AG04450 (cell line): ENCODE data around the gene XPR1. TPM values are rescaled to one million over a fixed set of nuclear protein-coding genes. Genes with fewer than 3 reads are reported as not detected.

Experiments
- CTCF ChIA-PET: fragments of 300-600, 350-600 bp; formaldehyde crosslinking; extraction: SDS; loops from one replicate; lab custom pipeline; 2022; ENCODE audit warnings: antibody characterized with exemption, inconsistent platforms; lab: Charles Lee
- POLR2A ChIA-PET: fragments of 350-600 bp; formaldehyde crosslinking; extraction: SDS; loops from one replicate; lab custom pipeline; 2021; ENCODE audit warnings: antibody characterized with exemption, inconsistent platforms; lab: Yijun Ruan, JAX
- DNase-seq: peaks from one replicate; pipeline ENCODE4 v3.0.0-alpha.2; 2011; ENCODE audit warnings: low read depth, low spot score
- H3K27ac ChIP-seq: one replicate; pipeline ENCODE4 v1.5.1; 2012; ENCODE audit warnings: low read depth, low read length, control low read depth
- H3K27me3 ChIP-seq: one replicate; pipeline ENCODE4 v1.6.0; 2012; ENCODE audit warnings: low read length; ENCODE audit not compliant: control insufficient read depth, insufficient read depth
- H3K4me3 ChIP-seq: 2 replicates; pipeline ENCODE4 v1.5.1; 2011; ENCODE audit warnings: mild to moderate bottlenecking, low read depth, low read length, control low read depth
- H3K9me3 ChIP-seq: 2 replicates; pipeline ENCODE4 v1.5.1; 2012; ENCODE audit warnings: low read length; ENCODE audit not compliant: control insufficient read depth, insufficient read depth
- polyA plus RNA-seq: library from polyadenylated mRNA; depleted of rRNA; stranded (reverse); fragments of >200 nt; gene quantifications from 2 replicates; pipeline ENCODE4 v1.2.3, GENCODE V29; 2011; rRNA removed
- small RNA-seq: library from RNA; depleted of rRNA; stranded (forward); fragments of <200 nt; gene quantifications from one replicate; pipeline ENCODE3, GENCODE V24; 2012; ENCODE audit warnings: low read depth; ENCODE audit not compliant: insufficient read length
- TF ChIP-seq, protein P1 (sequence below): IDR thresholded peaks from 2 replicates; pipeline ENCODE4 v1.5.1; 2011; ENCODE audit warnings: low read depth, low read length, control low read depth, inconsistent platforms

The XPR1 gene
- polyA plus RNA-seq, 1 experiment: 63.2 TPM

DNA sequence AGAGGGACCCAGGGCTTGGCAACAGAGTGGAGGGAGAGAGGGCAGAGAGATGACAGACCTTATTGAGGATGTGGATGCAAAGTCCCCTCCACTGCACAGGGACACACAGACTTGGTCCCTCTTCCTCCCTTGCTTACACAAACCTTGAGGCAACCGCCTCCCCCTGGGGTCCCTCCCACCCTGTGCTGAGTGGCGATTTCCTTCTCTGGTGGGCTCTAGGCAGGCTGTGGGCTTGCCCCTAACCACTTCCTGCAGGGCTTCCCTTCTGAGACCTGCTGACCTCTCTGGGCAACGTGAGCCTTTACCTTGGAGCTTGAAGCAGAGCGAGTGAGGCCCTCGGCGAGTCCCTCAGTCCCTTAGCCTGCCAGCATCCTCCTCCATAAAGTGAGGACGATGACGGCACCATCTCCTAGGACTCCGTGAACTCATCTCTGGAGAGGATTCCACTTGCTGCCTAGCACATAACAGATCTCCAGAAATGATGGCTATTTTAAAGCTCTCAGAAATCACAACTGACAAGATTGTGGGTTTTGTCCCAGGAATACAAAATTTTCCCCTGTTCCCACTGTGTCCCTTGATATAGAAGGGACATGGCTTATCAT lies 305.9 kb downstream of the XPR1 start:
- no peak overlapping the region for H3K27ac ChIP-seq
- H3K4me3 ChIP-seq: no peak overlapping the region
- POLR2A ChIA-PET: no interaction called here
- H3K27me3 ChIP-seq: no peaks in the 10 kb centered on the region
- peaks cover 4% of the 10 kb centered on the region; the same call in 1 of the 2 replicates for H3K9me3 ChIP-seq
- TF ChIP-seq, protein P1, sequence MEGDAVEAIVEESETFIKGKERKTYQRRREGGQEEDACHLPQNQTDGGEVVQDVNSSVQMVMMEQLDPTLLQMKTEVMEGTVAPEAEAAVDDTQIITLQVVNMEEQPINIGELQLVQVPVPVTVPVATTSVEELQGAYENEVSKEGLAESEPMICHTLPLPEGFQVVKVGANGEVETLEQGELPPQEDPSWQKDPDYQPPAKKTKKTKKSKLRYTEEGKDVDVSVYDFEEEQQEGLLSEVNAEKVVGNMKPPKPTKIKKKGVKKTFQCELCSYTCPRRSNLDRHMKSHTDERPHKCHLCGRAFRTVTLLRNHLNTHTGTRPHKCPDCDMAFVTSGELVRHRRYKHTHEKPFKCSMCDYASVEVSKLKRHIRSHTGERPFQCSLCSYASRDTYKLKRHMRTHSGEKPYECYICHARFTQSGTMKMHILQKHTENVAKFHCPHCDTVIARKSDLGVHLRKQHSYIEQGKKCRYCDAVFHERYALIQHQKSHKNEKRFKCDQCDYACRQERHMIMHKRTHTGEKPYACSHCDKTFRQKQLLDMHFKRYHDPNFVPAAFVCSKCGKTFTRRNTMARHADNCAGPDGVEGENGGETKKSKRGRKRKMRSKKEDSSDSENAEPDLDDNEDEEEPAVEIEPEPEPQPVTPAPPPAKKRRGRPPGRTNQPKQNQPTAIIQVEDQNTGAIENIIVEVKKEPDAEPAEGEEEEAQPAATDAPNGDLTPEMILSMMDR: no peak
- no peak for DNase-seq
- CTCF ChIA-PET: no interaction called here

DNA sequence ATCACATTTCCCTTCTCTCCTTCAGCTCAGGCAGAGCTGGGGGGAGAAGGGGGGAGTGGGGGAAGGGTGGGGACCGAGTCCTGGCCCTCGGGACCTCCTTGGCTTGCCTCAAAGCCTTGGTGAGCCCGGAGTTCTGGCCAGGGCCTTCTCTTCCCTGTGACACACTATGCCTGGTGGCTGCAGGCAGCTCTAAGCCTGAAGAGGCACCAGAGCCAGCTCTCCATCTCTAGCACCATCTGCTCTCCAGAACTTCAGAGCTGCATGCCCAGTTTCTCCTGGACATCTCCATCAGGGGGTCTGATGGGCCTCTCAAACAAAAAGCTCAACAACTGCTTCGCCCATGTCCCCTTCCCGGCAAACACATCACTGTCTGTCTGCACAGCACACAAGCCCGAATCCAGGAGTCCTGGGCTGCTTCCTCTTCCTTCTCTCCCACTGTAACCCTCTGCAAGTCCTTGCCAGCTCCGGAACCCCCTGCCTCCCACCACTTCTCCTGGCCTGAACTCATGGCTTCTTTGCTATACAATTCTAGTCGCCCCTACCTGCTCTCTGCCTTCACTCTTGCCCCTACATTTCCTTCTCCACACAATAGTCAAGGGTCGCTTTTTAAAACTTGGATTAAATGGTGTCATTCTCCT lies 307.4 kb downstream of the XPR1 start:
- DNase-seq: no peak
- TF ChIP-seq, protein P1: no peak
- Histone ChIP-seq H3K27ac (no peak overlapping the region), H3K4me3 (no peak overlapping the region), H3K9me3 (peaks cover 4% of the 10 kb centered on the region; the same call in 1 of the 2 replicates), H3K27me3 (no peaks in the 10 kb centered on the region)
- ChIA-PET POLR2A (no interaction called here), CTCF (no interaction called here)

DNA sequence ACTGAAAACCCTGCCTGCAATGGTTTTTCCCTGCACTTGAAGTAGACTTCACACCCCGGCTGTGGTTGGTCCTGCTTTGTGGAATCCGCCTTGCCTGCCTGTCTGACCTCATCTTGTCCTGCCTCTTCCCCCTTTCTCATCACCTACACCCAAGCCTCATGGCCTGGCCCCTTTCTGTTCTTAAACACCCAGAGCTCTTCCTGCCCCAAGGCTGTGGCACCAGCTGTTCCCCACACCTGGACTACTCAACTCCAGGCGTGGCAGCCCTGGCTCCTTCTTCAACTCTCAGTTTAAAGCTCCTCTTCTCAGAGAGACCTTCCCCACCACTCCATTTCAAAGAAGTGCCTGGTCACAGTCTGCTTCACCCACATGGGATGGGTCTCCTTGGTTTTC lies 307.9 kb downstream of the XPR1 start:
- ChIA-PET POLR2A (no interaction called here), CTCF (no interaction called here)
- TF ChIP-seq, protein P1: no peak
- no peak for DNase-seq
- H3K27ac ChIP-seq: no peak overlapping the region
- peaks cover 4% of the 10 kb centered on the region; the same call in 1 of the 2 replicates for H3K9me3 ChIP-seq
- no peaks in the 10 kb centered on the region for H3K27me3 ChIP-seq
- H3K4me3 ChIP-seq: no peak overlapping the region

Small RNAs within 50 kb of the gene (small RNA-seq; reads per million reads assigned to genes)
- not detected for gene RF00026

Other genes with a start within 250 kb of the XPR1 start
- gene ACBD6, start 129.4 kb upstream of the XPR1 start, polyA plus RNA-seq: 84.1 and 87.6 TPM in 2 replicates
- not detected in 2 replicates for gene OVAAL, start 73.1 kb upstream of the XPR1 start, polyA plus RNA-seq